Neuron (in vitro differentiated cells): ENCODE results near the gene RNLS.

ENCODE experiments used
- H2AFZ ChIP-seq: one replicate; pipeline ENCODE4 v1.6.1; 2013; ENCODE audit warnings: low read depth, mild to moderate bottlenecking, inconsistent platforms, low read length, moderate library complexity
- H3K27me3 ChIP-seq: one replicate; pipeline ENCODE4 v1.6.1; 2013; ENCODE audit warnings: low read length; ENCODE audit not compliant: insufficient read depth
- H3K36me3 ChIP-seq: one replicate; pipeline ENCODE4 v1.6.1; 2013; ENCODE audit warnings: low read length; ENCODE audit not compliant: insufficient read depth
- H3K4me1 ChIP-seq: one replicate; pipeline ENCODE4 v1.6.1; 2013; ENCODE audit warnings: low read length; ENCODE audit not compliant: insufficient read depth
- H3K4me3 ChIP-seq: 2 replicates; pipeline ENCODE4 v1.5.1; 2013; ENCODE audit warnings: mild to moderate bottlenecking, low read length, moderate library complexity
- H3K9me3 ChIP-seq: one replicate; pipeline ENCODE4 v1.6.1; 2013; ENCODE audit warnings: low read length

RNLS gene

DNA sequence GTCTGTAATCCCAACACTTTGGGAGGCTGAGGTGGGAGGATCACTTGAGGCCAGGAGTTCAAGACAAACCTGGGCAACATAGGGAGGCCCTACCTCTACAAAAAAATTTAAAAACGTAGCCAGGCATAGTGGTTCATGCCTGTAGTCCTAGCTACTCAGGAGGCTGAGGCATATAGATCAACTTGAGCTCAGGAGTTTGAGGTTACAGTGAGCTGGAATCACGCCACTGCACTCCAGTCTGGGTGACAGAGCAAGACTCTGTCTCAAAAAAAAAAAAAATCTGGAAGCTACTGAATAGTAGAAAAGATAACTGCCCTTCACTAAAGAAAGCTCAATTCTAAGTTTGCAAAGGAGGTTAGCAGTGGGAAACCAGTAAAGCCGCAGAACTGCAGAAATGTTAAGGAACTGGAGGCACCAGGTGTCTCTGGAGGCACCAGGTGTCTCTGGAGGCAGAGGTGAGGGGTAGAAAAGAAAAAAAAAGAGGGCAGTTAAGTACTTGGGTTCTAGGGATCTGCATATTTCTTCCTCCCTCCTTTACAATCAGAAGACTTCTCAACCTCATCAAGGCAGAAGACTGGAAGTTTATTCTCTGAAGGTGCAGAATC is 56.5 kb downstream of the RNLS start:
- Histone ChIP-seq H3K9me3 (no peaks in the 10 kb centered on the region), H3K36me3 (no peaks in the 10 kb centered on the region), H2AFZ (no peak overlapping the region), H3K4me1 (no peaks in the 10 kb centered on the region), H3K27me3 (no peaks in the 10 kb centered on the region), H3K4me3 (no peak overlapping the region)

DNA sequence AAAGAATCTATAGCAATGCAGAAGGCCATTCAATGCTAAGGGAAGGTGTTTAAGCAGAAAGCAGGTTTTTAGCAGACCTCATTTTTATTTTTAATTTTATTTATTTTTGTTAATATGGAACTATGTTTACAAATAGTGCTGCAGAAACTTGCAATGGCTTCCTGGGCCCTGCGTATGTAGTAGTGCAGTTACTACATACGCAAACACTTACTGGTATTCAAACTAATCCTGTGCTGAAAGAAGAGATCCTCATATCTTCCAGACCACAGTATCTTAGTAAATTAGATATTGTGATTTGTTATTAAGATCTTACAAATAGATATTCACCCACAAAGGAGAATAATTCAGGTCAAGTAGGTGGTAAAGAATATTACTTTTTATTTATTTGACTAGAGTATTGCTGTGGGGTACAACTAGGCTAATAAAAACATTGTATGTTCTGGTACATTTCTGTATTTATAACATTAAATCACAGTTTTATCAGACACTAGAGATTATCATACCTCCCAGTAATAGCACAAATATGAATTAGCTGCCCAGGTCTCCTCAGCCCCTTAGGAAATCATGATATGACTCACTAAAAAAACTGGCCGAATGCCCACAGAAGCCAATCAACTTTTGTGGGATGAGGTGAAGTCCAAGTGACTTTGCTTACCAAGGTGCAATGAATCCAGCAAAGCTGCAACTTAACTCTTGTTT is 57.6 kb downstream of the RNLS start:
- Histone ChIP-seq H2AFZ (no peak overlapping the region), H3K36me3 (no peaks in the 10 kb centered on the region), H3K27me3 (no peaks in the 10 kb centered on the region), H3K9me3 (no peaks in the 10 kb centered on the region), H3K4me3 (no peak overlapping the region), H3K4me1 (no peaks in the 10 kb centered on the region)

DNA sequence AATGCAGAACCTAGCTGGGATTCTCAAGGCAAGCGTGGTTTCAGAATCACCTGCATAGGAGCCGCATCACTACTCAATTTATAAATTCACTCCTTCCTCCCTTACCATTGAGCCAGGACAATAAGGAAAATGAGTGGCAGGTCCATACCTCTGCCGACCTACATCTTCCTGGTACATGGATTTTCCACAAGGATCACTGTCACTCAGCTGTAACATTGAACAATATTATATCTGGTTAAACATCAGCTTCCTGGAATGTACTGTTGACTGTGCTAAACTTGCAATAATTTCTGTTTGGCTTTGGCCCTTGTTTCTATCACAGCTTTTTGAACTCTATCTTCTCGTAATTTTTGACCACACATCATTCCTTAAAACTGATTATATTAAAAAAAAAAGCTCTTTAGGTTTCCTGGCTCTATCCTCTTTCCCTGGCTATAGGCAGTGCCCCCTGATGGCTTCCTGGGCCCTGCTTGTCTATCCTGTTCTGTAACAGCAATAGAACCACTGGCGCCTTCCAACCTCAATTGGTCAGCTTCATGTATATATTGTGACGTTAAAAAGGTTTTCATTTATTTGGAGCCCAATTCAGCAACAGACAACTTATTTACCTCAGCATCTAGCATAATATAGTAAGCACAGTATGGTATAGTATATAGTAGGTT is 59.2 kb downstream of the RNLS start:
- Histone ChIP-seq H3K9me3 (no peaks in the 10 kb centered on the region), H3K4me1 (no peaks in the 10 kb centered on the region), H3K4me3 (no peak overlapping the region), H3K36me3 (no peaks in the 10 kb centered on the region), H3K27me3 (no peaks in the 10 kb centered on the region), H2AFZ (no peak overlapping the region)

GRCh38 chr10:88522715-88523114 is 60.4 kb downstream of the RNLS start:
- no peaks in the 10 kb centered on the region for H3K9me3 ChIP-seq
- H3K4me1 ChIP-seq: no peaks in the 10 kb centered on the region
- H3K27me3 ChIP-seq: no peaks in the 10 kb centered on the region
- no peak overlapping the region for H2AFZ ChIP-seq
- no peak overlapping the region for H3K4me3 ChIP-seq
- no peaks in the 10 kb centered on the region for H3K36me3 ChIP-seq

DNA sequence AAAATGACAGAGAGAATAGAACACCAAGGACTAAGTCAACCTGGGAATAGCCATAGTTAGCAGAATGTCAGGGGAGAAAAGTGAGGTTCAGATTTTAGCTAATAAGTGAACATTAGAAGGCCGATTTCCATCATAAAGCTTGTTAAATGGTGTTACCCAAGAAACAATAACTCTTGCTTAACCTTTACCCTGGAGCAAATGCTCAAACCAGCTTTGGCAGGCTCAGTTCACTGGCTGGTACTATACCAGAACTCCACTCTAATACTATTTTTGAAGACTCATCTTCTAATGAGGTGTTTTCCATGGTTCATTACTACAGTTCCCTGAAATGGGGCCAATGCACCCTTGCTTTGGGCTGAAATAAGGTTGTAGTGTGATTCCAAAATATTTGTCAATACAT is 61.3 kb downstream of the RNLS start:
- Histone ChIP-seq H2AFZ (no peak overlapping the region), H3K4me1 (no peaks in the 10 kb centered on the region), H3K36me3 (no peaks in the 10 kb centered on the region), H3K9me3 (no peaks in the 10 kb centered on the region), H3K4me3 (no peak overlapping the region), H3K27me3 (no peaks in the 10 kb centered on the region)

DNA sequence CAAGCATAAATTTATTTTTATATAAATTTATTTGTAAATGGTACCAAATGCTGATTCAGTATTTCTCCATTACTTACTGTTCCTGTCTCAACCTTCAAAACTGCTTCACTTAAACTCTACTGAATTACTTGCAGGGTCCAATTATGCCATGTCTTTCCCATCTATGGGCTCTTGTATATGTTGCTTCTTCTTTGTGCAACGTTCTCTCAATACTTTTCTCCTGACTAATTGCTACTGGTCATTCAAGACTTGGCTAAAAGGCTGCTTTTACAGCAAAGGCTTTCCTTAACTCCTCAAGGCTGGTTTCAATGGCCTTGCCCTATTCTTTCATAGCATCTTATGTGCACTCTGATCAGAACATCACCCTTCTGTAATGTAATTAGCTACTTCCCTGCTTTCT is 67.9 kb downstream of the RNLS start:
- H3K27me3 ChIP-seq: no peaks in the 10 kb centered on the region
- no peak overlapping the region for H2AFZ ChIP-seq
- H3K36me3 ChIP-seq: no peaks in the 10 kb centered on the region
- H3K4me1 ChIP-seq: no peaks in the 10 kb centered on the region
- no peak overlapping the region for H3K4me3 ChIP-seq
- no peaks in the 10 kb centered on the region for H3K9me3 ChIP-seq

GRCh38 chr10:88512599-88512998 is 70.5 kb downstream of the RNLS start:
- no peaks in the 10 kb centered on the region for H3K27me3 ChIP-seq
- H2AFZ ChIP-seq: no peak overlapping the region
- no peaks in the 10 kb centered on the region for H3K36me3 ChIP-seq
- H3K9me3 ChIP-seq: no peaks in the 10 kb centered on the region
- H3K4me3 ChIP-seq: no peak overlapping the region
- no peaks in the 10 kb centered on the region for H3K4me1 ChIP-seq

DNA sequence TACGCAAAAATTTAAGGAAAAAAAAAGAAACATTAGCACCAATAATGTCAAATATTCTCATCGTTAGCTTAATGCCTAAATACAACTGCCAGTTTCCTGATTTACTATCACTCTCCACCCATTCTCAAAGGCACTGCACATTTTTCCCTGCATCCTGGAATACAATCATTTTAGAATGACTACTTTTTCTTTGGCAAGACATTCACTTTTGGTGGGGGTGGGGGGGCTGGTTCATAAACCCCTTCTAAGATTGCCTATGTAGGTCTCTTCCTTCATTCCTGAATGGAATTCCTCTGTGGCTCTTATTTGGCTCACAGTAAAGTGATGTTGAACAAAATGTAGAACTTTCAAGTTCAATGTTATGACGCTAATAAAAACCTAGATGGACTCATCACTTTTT is 74.3 kb downstream of the RNLS start:
- no peaks in the 10 kb centered on the region for H3K9me3 ChIP-seq
- no peaks in the 10 kb centered on the region for H3K36me3 ChIP-seq
- no peak overlapping the region for H2AFZ ChIP-seq
- no peak overlapping the region for H3K4me3 ChIP-seq
- no peaks in the 10 kb centered on the region for H3K4me1 ChIP-seq
- no peaks in the 10 kb centered on the region for H3K27me3 ChIP-seq

DNA sequence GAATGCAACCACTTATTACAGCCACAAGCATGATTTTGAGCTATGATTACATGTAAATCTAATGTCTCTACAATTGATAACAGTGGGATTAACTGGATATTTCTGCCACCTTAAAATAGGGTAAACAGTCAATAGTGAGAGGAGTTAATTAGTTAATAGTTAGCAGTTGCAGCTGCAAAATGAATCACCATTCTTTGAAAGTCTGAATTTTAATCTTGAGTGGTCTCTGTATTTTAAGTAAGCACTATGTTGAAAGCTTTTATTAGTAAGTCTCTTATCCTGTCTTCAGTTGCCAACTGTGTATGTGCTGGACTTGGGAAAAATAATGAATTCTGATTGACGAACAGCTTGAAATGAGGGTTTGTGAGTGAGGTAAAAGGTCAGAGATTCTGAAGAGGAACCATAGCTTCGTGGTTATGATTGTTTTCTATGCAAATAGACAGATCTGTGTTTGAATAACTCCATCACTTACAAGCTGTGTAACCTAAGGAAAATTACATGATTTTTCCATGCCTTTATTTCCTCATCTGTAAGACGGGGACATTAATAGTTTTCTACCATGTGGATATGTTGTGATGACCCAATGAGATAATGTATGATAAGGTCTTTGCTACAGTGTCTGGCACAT is 75.2 kb downstream of the RNLS start:
- H3K4me3 ChIP-seq: no peak overlapping the region
- no peak overlapping the region for H2AFZ ChIP-seq
- H3K36me3 ChIP-seq: no peaks in the 10 kb centered on the region
- no peaks in the 10 kb centered on the region for H3K4me1 ChIP-seq
- H3K27me3 ChIP-seq: no peaks in the 10 kb centered on the region
- H3K9me3 ChIP-seq: no peaks in the 10 kb centered on the region

DNA sequence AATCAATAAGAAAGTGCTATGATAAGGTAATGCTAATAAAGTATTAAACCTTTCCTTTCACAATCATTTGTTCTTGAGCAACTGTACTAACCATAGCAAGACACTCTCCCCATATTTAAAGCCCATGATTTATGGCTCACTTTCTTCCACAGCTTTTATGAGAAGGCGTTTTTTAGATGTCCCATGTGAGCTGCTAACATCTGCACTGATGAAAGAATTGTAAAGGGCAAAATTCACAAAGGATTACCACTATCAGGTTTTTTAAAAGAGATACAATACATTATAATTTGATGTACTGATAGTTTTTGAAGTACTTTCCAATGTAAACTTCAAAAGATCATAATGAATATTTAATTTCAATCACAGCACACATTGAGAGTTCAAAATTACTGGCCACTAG is 75.7 kb downstream of the RNLS start:
- no peak overlapping the region for H2AFZ ChIP-seq
- no peak overlapping the region for H3K4me3 ChIP-seq
- no peaks in the 10 kb centered on the region for H3K36me3 ChIP-seq
- H3K9me3 ChIP-seq: no peaks in the 10 kb centered on the region
- no peaks in the 10 kb centered on the region for H3K27me3 ChIP-seq
- no peaks in the 10 kb centered on the region for H3K4me1 ChIP-seq

GRCh38 chr10:88505680-88506215 is 77.4 kb downstream of the RNLS start:
- no peaks in the 10 kb centered on the region for H3K36me3 ChIP-seq
- no peak overlapping the region for H3K4me3 ChIP-seq
- H3K9me3 ChIP-seq: no peaks in the 10 kb centered on the region
- no peak overlapping the region for H2AFZ ChIP-seq
- H3K4me1 ChIP-seq: no peaks in the 10 kb centered on the region
- no peaks in the 10 kb centered on the region for H3K27me3 ChIP-seq

GRCh38 chr10:88505265-88505664 is 77.9 kb downstream of the RNLS start:
- H3K36me3 ChIP-seq: no peaks in the 10 kb centered on the region
- H3K4me3 ChIP-seq: no peak overlapping the region
- H3K4me1 ChIP-seq: no peaks in the 10 kb centered on the region
- no peaks in the 10 kb centered on the region for H3K27me3 ChIP-seq
- no peak overlapping the region for H2AFZ ChIP-seq
- H3K9me3 ChIP-seq: no peaks in the 10 kb centered on the region

DNA sequence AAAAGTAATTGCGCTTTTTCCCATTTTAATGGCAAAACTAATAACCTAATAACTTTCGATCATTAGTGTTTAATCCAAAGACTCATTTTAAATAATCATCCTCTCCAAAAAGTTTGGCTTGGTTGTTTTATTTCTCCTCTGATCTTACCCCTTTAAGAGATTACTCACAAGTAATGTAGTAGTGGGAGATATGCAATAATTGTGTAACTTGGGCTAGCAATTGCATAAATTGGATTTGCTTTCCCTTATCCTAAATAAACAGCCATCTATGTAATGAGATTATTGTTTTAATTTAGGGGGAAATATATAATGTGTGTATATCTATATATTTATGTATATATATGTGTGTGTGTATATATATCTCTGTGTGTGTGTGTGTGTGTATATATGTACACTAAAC is 82.5 kb downstream of the RNLS start:
- H3K4me3 ChIP-seq: no peak overlapping the region

More for the DNA sequence above, 82.5 kb downstream of the RNLS start:
- Histone ChIP-seq H3K27me3 (no peaks in the 10 kb centered on the region), H3K4me1 (no peaks in the 10 kb centered on the region), H3K9me3 (no peaks in the 10 kb centered on the region), H2AFZ (no peak overlapping the region), H3K36me3 (no peaks in the 10 kb centered on the region)
